Middle frontal gyrus (tissue), 1 donor: ENCODE measurements around the gene ARPC5L.
"Not testable (repeated sequence)": the region's sequence is repeated elsewhere in the genome, so short reads cannot be mapped to it uniquely, and the experiment has no call there.

Experiments used
- DNase-seq: peaks from one replicate; pipeline ENCODE4 v3.0.0-alpha.2; 2015; ENCODE audit warnings: low spot score; ENCODE audit errors: extremely low spot score

The ARPC5L gene

GRCh38 chr9:124890179-124890578 lies 28.2 kb downstream of the ARPC5L start:
- no peak for DNase-seq

DNA sequence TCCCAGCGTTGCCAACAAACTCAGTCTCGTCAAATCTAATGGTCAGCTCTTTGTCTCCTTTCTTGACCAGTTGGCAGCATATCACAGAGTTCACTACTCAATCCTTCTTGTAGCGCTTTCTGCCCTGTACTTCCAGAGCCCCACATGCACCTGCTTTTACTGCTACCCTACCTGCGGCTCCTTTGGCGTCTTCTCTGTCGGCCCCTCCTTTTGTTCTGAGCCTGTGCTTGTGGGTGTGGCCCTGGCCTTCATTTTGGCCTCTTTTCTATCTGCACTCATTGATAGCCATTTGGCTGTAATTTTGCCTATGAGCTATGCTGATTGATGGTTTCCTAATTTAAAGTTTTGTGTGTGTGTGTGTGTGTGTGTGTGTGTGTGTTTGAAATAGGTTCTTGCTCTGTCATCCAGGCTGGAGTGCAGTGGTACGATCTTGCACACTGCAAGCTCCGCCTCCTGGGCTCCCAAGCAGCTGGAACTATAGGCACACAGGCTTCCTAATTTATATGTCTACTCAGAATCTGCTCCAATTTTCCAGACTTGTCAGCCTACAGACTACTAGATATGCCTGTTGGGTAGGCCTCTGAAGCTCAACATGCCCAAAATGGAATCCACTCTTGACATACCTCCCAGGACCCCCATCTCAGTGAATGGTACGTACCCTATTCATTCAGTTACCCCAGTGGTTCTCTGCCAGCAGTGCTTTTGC lies 32.3 kb downstream of the ARPC5L start:
- DNase-seq, result no peak

DNA sequence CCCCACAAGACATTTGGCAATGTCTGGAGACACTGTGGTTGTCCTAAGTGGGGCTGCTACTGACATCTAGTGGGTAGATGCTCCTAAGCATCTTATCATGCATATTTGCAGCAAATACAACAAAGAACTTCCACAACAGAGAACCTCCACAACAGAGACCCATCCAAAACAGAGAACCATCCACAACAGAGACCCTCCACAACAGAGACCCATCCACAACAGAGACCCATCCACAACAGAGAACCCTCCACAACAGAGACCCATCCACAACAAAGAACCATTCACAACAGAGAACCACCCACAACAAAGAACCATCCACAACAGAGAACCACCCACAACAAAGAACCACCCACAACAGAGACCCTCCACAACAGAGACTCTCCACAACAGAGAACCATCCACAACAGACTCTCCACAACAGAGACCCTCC lies 32.8 kb downstream of the ARPC5L start:
- DNase-seq, result peak; percentile 13

GRCh38 chr9:124897570-124898460 lies 35.9 kb downstream of the ARPC5L start:
- no peak for DNase-seq

DNA sequence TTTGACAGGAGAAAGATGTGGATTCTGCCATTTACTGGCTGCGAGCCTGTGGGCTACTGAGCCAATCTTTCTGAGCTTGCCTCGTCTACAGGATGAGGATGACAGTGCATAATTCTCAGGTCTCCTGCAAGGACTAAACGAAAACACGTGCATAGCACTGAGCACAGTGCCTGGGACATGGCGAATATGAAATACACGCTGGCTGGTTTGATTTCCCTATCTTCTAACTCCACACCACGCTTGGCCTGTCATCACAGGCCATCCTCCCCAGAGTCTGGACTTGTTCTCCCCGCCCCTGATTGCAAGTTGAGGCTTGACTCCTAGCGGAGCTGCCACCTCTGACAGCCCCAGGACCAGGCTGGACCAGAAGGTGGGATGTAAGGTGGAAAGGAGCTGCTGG lies 37.9 kb downstream of the ARPC5L start:
- DNase-seq, result no peak

DNA sequence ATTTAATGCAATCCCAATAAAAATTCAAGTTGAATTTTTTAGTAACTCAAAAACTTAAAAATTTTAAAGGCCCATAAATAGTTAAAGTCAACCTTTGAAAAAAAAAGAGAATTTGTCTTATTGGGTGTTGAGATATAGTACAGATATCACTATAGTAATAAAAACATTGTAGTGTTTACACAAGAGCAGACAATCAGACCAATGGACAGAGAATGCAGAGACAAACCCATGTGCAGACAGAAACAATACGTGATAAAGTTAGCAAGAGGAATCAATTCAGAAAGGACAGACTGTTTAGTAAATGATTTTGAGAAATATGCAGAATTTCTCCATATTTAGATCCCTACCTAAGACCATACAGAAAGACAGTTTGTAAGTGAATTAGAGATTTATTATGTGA lies 45.0 kb downstream of the ARPC5L start:
- DNase-seq, result no peak

DNA sequence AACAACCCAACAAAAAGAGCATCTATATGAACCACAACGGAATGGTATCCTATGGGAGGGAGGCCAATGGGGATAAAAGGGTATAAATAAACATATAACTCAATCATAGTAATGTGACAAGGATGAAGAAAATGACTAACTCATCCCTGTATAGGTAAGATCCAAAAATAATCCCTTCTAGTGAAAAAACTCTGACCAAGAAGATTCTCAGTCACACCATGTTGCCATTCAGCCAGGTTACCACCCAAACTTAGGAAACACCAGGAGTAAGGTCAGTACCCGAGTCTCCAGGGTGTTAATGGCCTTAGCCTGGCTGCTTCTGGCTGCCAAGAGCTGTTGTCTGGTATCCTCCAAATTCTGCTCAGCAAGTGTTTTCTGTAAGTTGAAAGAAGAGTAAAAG lies 46.2 kb downstream of the ARPC5L start:
- no peak for DNase-seq

DNA sequence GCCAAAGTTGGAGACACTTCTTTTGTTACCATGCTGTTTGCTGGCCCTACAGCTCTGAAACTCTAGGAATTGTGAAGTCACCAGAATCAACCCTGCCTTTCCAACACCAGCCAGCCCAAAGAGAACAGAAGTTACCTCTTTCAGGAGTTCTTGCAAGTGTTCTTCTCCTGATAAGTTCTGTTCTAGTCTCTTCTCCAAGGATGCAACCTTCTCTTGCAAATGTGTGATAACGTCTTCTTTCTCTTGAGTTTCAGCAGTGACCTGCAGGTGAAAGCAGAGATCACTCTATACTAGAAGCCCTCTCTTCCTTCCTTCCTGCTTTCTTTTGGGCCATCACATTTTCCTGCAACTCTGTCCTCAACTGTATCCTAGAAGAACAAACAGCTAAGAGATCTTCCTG lies 49.8 kb downstream of the ARPC5L start:
- no peak for DNase-seq

DNA sequence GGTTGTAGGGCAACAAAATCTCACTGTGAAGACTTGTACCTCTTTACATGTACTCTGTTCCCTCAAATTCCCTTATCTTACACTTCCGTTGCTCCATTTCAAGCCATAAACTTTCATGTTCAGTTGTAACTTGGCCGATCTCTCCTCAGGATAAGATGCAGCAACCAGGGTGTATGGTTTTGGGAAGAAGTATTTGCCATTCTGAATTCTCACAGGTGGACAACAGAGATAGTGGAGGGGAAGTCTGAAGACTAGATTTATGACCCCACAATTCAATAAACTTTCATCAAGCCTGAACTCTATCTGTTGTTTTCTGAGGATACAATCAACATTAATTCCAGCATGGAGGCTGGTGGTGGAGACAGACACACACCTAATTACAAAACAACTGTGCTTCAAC lies 51.4 kb downstream of the ARPC5L start:
- no peak for DNase-seq

GRCh38 chr9:124914753-124915405 lies 52.9 kb downstream of the ARPC5L start:
- no peak for DNase-seq

DNA sequence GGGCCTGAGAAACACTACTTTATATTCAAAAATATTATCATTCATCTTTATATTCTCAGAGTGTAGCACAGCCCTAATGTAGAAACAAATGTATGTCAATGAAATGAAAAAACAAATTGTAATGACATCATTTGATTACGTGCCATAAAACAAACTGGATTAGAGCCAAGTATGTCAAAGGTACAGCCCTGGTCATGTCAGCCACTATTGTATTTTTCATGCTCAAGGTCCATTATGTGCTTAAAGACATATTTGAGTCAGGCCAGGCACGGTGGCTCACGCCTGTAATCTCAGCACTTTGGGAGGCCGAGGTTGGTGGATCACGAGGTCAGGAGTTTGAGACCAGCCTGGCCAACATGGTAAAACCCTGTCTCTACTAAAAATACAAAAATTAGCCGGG lies 58.5 kb downstream of the ARPC5L start:
- not testable (repeated sequence) for DNase-seq
